Neural progenitor cell (in vitro differentiated cells): Measurements from ENCODE around the gene DDX31. TPM values are rescaled to one million over a fixed set of nuclear protein-coding genes. Genes with fewer than 3 reads are reported as not detected.
A peak's percentile ranks its signal among the peaks of the same experiment; 100 is the strongest.

Experiments
- DNase-seq: peaks from one replicate; pipeline ENCODE4 v3.0.0-alpha.2; 2016; ENCODE audit warnings: low spot score
- H2AFZ ChIP-seq: fragments of 200-600 bp; sonication (generic); replicated peaks from 2 replicates; pipeline ENCODE4 v1.6.1; 2016; ENCODE audit warnings: antibody characterized with exemption
- H3F3A ChIP-seq: fragments of 200-600 bp; sonication (generic); 2 replicates; pipeline ENCODE4 v1.6.1; 2016; ENCODE audit warnings: antibody characterized with exemption, low read depth
- H3K27ac ChIP-seq: fragments of 200-600 bp; sonication (generic); 2 replicates; pipeline ENCODE4 v1.5.1; 2016; ENCODE audit warnings: mild to moderate bottlenecking
- H3K27me3 ChIP-seq: fragments of 200-600 bp; sonication (generic); 2 replicates; pipeline ENCODE4 v1.6.1; 2016; ENCODE audit warnings: mild to moderate bottlenecking, moderate library complexity
- H3K36me3 ChIP-seq: fragments of 200-600 bp; sonication (generic); 2 replicates; pipeline ENCODE4 v1.5.1; 2016
- H3K4me1 ChIP-seq: fragments of 200-600 bp; sonication (generic); 2 replicates; pipeline ENCODE4 v1.6.1; 2016; ENCODE audit warnings: mixed run types
- H3K4me2 ChIP-seq: fragments of 200-600 bp; sonication (generic); 2 replicates; pipeline ENCODE4 v1.6.1; 2016
- H3K4me3 ChIP-seq: fragments of 200-600 bp; sonication (generic); 2 replicates; pipeline ENCODE4 v1.5.1; 2016
- H3K79me2 ChIP-seq: fragments of 200-600 bp; sonication (generic); 2 replicates; pipeline ENCODE4 v1.6.1; 2016; ENCODE audit warnings: low read depth
- H3K9ac ChIP-seq: fragments of 200-600 bp; sonication (generic); 2 replicates; pipeline ENCODE4 v1.6.1; 2016
- H3K9me3 ChIP-seq: fragments of 200-600 bp; sonication (generic); 2 replicates; pipeline ENCODE4 v1.5.1; 2016; ENCODE audit warnings: low read depth
- H4K20me1 ChIP-seq: fragments of 200-600 bp; sonication (generic); 2 replicates; pipeline ENCODE4 v1.6.1; 2016; ENCODE audit warnings: low read depth
- H3K27ac Mint-ChIP-seq: 3 replicates; pipeline ENCODE4 v1.8.0; 2021; ENCODE audit warnings: mixed read lengths
- H3K27me3 Mint-ChIP-seq: 2 replicates; pipeline ENCODE4 v1.8.0; 2022; ENCODE audit warnings: low read depth, mild to moderate bottlenecking, inconsistent platforms, moderate library complexity, mixed read lengths; ENCODE audit not compliant: insufficient read depth
- H3K36me3 Mint-ChIP-seq: 3 replicates; pipeline ENCODE4 v1.8.0; 2021; ENCODE audit warnings: mixed read lengths
- H3K4me1 Mint-ChIP-seq: 3 replicates; pipeline ENCODE4 v1.8.0; 2021; ENCODE audit warnings: mixed read lengths
- H3K4me3 Mint-ChIP-seq: 3 replicates; pipeline ENCODE4 v1.8.0; 2021; ENCODE audit warnings: mild to moderate bottlenecking, moderate library complexity, mixed read lengths
- H3K9me3 Mint-ChIP-seq: 3 replicates; pipeline ENCODE4 v1.8.0; 2020; ENCODE audit warnings: mixed read lengths
- EZH2 ChIP-seq: fragments of 200-600 bp; sonication (generic); IDR thresholded peaks from 2 replicates; pipeline ENCODE4 v1.6.1; 2017; ENCODE audit warnings: antibody characterized with exemption, mild to moderate bottlenecking, moderate library complexity
- EZH2phosphoT487 ChIP-seq: fragments of 200-600 bp; sonication (generic); IDR thresholded peaks from 2 replicates; pipeline ENCODE4 v1.6.1; 2017; ENCODE audit warnings: antibody characterized with exemption
- total RNA-seq: library from RNA; depleted of rRNA; stranded (reverse); fragments of >200 nt; gene quantifications from 2 replicates; pipeline ENCODE4 v1.2.3, GENCODE V29; 2015; ENCODE audit warnings: low replicate concordance
- TF ChIP-seq, protein P1 (sequence below): fragments of 200-600 bp; sonication (generic); IDR thresholded peaks from 2 replicates; pipeline ENCODE4 v1.5.1; 2017; ENCODE audit warnings: antibody characterized with exemption, mild to moderate bottlenecking

Gene DDX31
- total RNA-seq, 1 donor from 2014 or later: 25.7 TPM

DNA sequence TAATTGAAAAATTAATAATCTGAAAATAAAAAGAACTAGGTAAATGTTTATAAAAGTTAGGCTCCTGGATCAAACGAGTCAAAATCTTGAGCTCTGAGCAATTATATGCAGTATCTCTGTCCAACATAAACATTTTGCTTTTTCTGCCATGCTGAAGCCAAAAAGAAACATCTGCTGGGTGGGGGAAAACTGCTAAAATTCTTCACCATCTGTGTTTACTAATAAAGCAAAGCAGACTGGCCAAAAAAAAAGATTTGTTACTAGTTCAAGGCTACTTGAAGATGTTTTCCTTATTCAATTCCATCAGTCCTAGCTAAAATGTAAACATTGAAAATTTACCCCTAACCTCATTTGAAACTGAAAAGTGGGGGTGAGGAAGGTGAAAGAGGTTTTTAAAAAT lies 30.2 kb upstream of the DDX31 start:
- Mint-ChIP-seq H3K27ac (no peak overlapping the region), H3K9me3 (peaks cover 37% of the 10 kb centered on the region), H3K4me1 (no peaks in the 10 kb centered on the region), H3K4me3 (no peak overlapping the region), H3K36me3 (peaks cover 3% of the 10 kb centered on the region), H3K27me3 (peaks cover 2% of the 10 kb centered on the region)
- H3K9me3 ChIP-seq: peaks cover 16% of the 10 kb centered on the region
- no peak overlapping the region for H3K9ac ChIP-seq
- H2AFZ ChIP-seq: no peak overlapping the region
- no peaks in the 10 kb centered on the region for H3K27me3 ChIP-seq
- H3K36me3 ChIP-seq: no peaks in the 10 kb centered on the region
- DNase-seq: no peak
- H3K79me2 ChIP-seq: no peaks in the 10 kb centered on the region
- H3K4me2 ChIP-seq: no peak overlapping the region
- no peaks in the 10 kb centered on the region for H4K20me1 ChIP-seq
- TF ChIP-seq EZH2phosphoT487 (no peak), EZH2 (no peak)
- TF ChIP-seq, protein P1, sequence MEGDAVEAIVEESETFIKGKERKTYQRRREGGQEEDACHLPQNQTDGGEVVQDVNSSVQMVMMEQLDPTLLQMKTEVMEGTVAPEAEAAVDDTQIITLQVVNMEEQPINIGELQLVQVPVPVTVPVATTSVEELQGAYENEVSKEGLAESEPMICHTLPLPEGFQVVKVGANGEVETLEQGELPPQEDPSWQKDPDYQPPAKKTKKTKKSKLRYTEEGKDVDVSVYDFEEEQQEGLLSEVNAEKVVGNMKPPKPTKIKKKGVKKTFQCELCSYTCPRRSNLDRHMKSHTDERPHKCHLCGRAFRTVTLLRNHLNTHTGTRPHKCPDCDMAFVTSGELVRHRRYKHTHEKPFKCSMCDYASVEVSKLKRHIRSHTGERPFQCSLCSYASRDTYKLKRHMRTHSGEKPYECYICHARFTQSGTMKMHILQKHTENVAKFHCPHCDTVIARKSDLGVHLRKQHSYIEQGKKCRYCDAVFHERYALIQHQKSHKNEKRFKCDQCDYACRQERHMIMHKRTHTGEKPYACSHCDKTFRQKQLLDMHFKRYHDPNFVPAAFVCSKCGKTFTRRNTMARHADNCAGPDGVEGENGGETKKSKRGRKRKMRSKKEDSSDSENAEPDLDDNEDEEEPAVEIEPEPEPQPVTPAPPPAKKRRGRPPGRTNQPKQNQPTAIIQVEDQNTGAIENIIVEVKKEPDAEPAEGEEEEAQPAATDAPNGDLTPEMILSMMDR: no peak
- H3F3A ChIP-seq: peaks cover 5% of the 10 kb centered on the region
- no peak overlapping the region for H3K27ac ChIP-seq
- no peaks in the 10 kb centered on the region for H3K4me1 ChIP-seq
- H3K4me3 ChIP-seq: no peak overlapping the region

GRCh38 chr9:132698989-132699388 lies 29.2 kb upstream of the DDX31 start:
- Mint-ChIP-seq H3K4me3 (no peak overlapping the region), H3K27ac (no peak overlapping the region)

GRCh38 chr9:132697230-132697629 lies 27.4 kb upstream of the DDX31 start:
- no peak overlapping the region for H2AFZ ChIP-seq
- H3K27me3 ChIP-seq: no peaks in the 10 kb centered on the region
- no peak overlapping the region for H3K27ac ChIP-seq
- Mint-ChIP-seq H3K4me1 (no peaks in the 10 kb centered on the region), H3K4me3 (no peak overlapping the region), H3K27me3 (peaks cover 2% of the 10 kb centered on the region), H3K36me3 (peaks cover 11% of the 10 kb centered on the region), H3K27ac (no peak overlapping the region), H3K9me3 (peaks cover 34% of the 10 kb centered on the region)
- peaks cover 4% of the 10 kb centered on the region for H4K20me1 ChIP-seq
- DNase-seq: no peak
- H3F3A ChIP-seq: peaks cover 11% of the 10 kb centered on the region
- TF ChIP-seq, protein P1: no peak
- TF ChIP-seq EZH2phosphoT487: no peak
- TF ChIP-seq EZH2: no peak
- peaks cover 16% of the 10 kb centered on the region for H3K9me3 ChIP-seq
- no peak overlapping the region for H3K4me3 ChIP-seq
- no peaks in the 10 kb centered on the region for H3K79me2 ChIP-seq
- no peaks in the 10 kb centered on the region for H3K36me3 ChIP-seq
- H3K4me1 ChIP-seq: no peaks in the 10 kb centered on the region
- H3K4me2 ChIP-seq: no peak overlapping the region
- no peak overlapping the region for H3K9ac ChIP-seq

More at GRCh38 chr9:132698989-132699388, 29.2 kb upstream of the DDX31 start:
- peaks cover 3% of the 10 kb centered on the region for H3K27me3 Mint-ChIP-seq
- Histone ChIP-seq H3K9me3 (peaks cover 16% of the 10 kb centered on the region), H3K27ac (no peak overlapping the region), H3K4me1 (no peaks in the 10 kb centered on the region), H3K4me3 (no peak overlapping the region), H3K79me2 (no peaks in the 10 kb centered on the region), H3F3A (peaks cover 5% of the 10 kb centered on the region), H3K27me3 (no peaks in the 10 kb centered on the region), H3K36me3 (no peaks in the 10 kb centered on the region), H4K20me1 (no peaks in the 10 kb centered on the region), H3K9ac (no peak overlapping the region), H2AFZ (no peak overlapping the region), H3K4me2 (no peak overlapping the region)
- peaks cover 3% of the 10 kb centered on the region for H3K36me3 Mint-ChIP-seq
- no peak for DNase-seq
- H3K9me3 Mint-ChIP-seq: peaks cover 41% of the 10 kb centered on the region
- no peaks in the 10 kb centered on the region for H3K4me1 Mint-ChIP-seq
- TF ChIP-seq EZH2: no peak

- Histone ChIP-seq H3K36me3 (no peaks in the 10 kb centered on the region), H3K4me2 (no peak overlapping the region), H4K20me1 (peaks cover 4% of the 10 kb centered on the region), H3K9ac (no peak overlapping the region), H3F3A (peaks cover 11% of the 10 kb centered on the region), H3K27me3 (no peaks in the 10 kb centered on the region), H3K79me2 (no peaks in the 10 kb centered on the region), H2AFZ (no peak overlapping the region), H3K4me3 (no peak overlapping the region), H3K27ac (no peak overlapping the region), H3K9me3 (peaks cover 16% of the 10 kb centered on the region), H3K4me1 (no peaks in the 10 kb centered on the region)
- H3K4me3 Mint-ChIP-seq: no peak overlapping the region
- peaks cover 3% of the 10 kb centered on the region for H3K27me3 Mint-ChIP-seq
- TF ChIP-seq, protein P1: peak; percentile 48
- no peak for TF ChIP-seq EZH2phosphoT487
- H3K36me3 Mint-ChIP-seq: peaks cover 34% of the 10 kb centered on the region
- peaks cover 31% of the 10 kb centered on the region for H3K9me3 Mint-ChIP-seq
- peak; percentile 30 for DNase-seq
- no peaks in the 10 kb centered on the region for H3K4me1 Mint-ChIP-seq
- H3K27ac Mint-ChIP-seq: no peak overlapping the region
Observed at GRCh38 chr9:132694144-132694543, 24.4 kb upstream of the DDX31 start.
